ENCODE data around the gene CAPRIN1.
"Not testable (repeated sequence)": the region's sequence is repeated elsewhere in the genome, so short reads cannot be mapped to it uniquely, and the experiment has no call there.

The CAPRIN1 gene

GRCh38 chr11:34094900-34095299 lies 43.4 kb downstream of the CAPRIN1 start:
- not testable (repeated sequence) for DNase-seq

DNA sequence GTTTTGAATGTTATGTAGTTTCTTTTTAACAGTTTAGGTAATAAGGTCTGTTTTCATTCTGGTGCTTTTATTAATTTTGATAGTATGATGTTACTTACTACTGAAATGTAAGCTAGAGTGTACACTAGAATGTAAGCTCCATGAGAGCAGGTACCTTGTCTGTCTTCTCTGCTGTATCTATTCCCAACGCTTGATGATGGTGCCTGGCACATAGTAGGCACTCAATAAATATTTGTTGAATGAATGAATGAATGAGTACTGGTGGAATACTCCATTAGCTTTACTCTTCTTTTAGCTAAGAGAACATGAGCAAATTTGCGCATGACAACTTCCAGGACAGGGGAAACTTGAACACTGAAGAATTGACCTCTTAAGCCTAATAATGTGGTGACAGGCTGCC lies 47.3 kb downstream of the CAPRIN1 start:
- DNase-seq, result no peak

DNA sequence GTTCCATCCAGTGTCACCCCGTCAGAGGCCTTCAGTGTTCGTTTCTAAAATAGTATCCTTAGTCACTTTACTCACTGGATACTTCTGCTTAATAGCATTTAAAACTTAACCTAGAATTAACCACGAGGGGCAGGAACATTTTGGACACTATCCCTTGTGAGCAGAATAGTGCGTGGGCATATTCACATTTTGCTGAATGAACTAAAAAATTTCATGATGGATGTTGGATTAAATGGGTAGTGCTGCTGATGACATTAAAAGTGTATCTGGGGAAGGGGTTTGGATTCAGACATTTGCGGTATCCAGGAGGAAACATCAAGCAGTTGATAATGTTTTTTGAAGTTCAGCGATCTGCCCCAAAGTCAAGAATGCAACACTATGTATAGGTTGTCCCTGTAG lies 53.1 kb downstream of the CAPRIN1 start:
- DNase-seq, result no peak

- peak; percentile 99 for DNase-seq
Observed at GRCh38 chr11:34105079-34105956, 53.8 kb downstream of the CAPRIN1 start, which contains the start of gene NAT10. Gene NAT10 (plus strand): TSS chr11:34105629. CDS start chr11:34108226, 2,597 bp downstream.

DNA sequence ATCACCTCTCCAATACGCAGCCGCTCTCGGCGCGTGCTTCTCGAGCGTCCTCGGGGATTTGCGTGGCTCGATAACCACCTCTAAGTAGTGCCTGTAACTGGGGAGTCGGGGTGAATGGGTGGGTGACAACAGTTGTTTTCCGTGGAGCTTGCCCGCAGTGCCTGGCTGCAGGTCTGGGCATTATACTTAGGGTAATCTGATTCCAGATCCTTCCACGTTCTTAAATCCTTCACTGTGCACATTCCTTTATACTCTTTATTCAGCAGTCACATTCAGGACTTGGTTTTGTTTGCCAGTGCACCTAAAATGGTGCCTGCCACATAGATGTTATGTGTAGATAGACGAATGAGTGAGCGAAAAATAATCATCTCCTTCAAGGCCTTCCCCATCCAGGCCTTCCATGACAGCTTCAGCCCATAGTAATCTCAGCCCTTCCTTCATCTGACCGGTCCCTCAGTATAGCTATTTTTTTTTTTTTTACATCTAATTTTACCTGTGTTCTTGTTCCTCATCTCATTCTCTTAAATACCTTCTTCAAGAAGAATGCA lies 54.5 kb downstream of the CAPRIN1 start:
- no peak for DNase-seq

DNA sequence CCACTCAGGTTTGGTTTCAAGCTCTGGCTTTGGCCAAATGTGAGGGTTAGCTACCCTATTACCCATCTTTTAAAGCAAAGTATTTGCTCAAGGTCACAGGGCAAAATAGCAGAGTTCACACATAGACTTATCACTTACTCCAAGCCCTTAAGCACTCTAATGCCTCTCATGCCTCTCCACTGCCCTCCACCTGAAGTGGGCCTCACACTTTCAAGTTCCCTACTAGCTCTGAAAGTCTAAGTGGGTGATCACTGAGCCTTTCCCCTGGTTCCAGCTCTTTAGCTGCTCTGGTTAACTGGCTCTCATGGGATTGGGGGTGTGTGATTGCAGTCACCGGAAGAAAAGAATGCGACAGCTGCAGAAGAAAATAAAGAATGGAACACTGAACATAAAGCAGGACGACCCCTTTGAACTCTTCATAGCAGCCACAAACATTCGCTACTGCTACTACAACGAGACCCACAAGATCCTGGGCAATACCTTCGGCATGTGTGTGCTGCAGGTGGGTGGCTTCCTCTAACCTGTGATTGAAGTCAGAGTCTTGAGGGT lies 60.3 kb downstream of the CAPRIN1 start:
- DNase-seq, result no peak

GRCh38 chr11:34114014-34114413 lies 62.5 kb downstream of the CAPRIN1 start:
- DNase-seq, result no peak

GRCh38 chr11:34114471-34114870 lies 62.9 kb downstream of the CAPRIN1 start:
- DNase-seq, result no peak

DNA sequence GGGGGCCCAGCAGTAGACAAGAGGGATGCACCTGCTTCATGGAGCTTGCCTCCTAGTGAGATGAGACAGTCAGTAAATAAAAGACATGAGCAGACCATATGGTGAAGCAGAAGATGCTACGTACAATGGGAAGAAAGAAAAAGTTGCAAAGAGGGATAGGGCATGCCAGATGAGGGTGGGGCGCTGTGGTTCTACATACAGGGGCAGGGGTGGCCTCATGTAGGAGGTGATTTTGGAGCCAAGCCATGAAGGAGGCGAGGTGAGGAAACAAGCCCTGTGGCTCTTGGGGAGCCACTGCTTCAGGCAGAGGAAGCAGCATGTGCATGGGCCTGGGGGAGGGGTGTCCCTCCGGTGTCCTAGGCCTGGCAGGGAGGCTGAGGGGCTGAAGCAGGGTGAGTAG lies 69.1 kb downstream of the CAPRIN1 start:
- no peak for DNase-seq

- DNase-seq, result no peak
Observed at GRCh38 chr11:34124885-34125668, 73.5 kb downstream of the CAPRIN1 start.

- DNase-seq, result no peak
Observed at GRCh38 chr11:34126959-34127848, 75.7 kb downstream of the CAPRIN1 start.

DNA sequence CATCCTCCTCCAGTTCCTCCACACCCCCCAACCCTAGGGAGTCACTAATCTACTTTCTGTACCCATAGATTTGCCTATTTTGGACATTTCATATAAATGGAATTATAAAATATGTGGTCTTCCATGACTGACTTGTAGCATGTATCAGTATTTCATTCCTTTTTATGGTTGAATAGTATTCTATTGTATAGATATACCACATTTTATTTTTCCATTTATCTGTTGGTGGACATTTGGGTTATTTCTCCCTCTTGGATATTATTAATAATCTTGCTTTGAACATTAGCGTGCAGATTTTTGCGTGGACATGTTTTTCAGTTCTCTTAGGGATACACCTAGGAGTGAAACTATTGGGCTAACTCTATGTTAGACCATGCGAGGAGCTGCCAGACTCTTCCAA lies 77.3 kb downstream of the CAPRIN1 start:
- no peak for DNase-seq

GRCh38 chr11:34132261-34132965 lies 80.9 kb downstream of the CAPRIN1 start:
- DNase-seq, result no peak

- no peak for DNase-seq
Observed at GRCh38 chr11:34134765-34135164, 83.2 kb downstream of the CAPRIN1 start.

GRCh38 chr11:34135439-34135838 lies 83.9 kb downstream of the CAPRIN1 start:
- DNase-seq, result no peak

DNA sequence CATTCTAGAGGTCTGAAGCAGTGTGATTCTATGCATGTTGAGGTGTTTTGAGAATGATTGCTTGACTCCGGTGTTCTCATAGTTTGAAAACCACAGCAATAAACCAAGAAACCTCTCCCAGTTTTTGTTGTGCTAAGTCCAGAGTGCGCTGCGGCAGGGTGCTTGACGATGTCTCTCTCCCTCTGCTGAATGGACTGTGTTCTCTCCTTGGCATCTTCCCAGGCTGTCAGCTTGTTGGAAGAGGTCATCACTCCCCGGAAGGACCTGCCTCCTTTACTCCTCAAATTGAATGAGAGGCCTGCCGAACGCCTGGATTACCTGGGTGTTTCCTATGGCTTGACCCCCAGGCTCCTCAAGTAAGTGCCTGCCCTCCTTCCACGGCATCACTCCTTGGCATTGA lies 84.9 kb downstream of the CAPRIN1 start:
- DNase-seq, result no peak

DNA sequence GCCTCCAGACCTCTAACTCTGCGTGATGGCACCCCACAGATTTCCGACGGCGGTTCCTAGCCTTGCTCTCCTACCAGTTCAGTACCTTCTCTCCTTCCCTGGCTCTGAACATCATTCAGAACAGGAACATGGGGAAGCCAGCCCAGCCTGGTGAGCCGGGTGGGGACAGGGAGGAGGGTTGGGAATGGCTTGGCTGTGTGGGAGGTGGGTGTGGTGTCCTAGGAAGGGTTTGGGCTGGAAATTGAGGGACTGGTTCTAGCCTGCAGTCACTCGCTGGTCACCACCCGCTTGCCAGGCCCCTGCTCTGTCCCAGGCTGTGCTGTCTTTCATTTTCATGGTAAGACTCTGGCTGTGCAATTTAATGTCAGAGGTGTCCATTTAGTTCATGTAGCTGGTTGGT lies 87.8 kb downstream of the CAPRIN1 start:
- DNase-seq, result no peak

- DNase-seq, result no peak
Observed at GRCh38 chr11:34140149-34140548, 88.6 kb downstream of the CAPRIN1 start.

DNA sequence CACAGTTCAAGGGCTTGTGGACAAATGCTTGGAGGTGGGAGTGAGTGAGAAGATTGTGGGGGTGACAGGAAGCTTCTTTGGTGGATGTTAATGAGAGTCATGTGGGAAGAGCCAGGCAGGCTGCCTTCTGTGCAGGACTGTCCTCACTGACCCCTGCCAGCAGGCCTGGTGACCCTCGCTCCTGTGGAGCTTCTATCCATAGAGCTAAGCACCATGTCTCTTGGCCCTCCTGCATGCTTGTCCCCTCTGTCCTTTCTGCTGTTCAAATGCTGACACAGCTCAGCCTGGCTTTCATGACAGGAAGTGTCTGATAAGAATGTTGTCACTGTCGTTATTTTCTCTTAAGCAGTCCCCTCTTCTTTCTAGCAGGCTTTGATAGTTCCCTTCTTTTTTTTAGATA lies 91.5 kb downstream of the CAPRIN1 start:
- DNase-seq, result no peak

DNA sequence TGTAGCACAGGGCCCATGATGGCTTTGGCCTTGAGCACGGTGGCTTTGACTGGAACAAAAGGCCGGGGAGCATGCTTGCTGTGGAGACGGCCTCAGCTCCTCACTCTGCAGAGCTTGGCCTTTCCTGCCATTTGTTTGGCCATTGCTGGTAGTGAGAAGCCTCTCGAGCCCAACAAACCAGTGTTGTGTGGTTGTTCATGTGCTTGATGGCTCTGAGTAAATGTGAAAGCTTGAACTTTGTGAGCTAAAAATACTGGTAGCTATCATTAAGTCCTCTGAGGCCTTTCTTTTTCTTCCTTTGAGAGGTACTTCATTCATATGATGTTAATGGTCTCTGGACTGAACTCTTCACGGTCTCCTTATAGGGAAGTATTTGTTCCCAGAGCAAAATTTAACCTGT lies 93.5 kb downstream of the CAPRIN1 start:
- DNase-seq, result no peak

- no peak for DNase-seq
Observed at GRCh38 chr11:34145847-34146381, 94.4 kb downstream of the CAPRIN1 start.

Data from fibroblast of skin of right biceps (primary cell).